HG03135 (cell line): ENCODE data around the gene SYCP2L.
A peak's percentile ranks its signal among the peaks of the same experiment; 100 is the strongest.
"Not testable (repeated sequence)": the region's sequence is repeated elsewhere in the genome, so short reads cannot be mapped to it uniquely, and the experiment has no call there.

Experiments
- ATAC-seq: cut with Tn5 transposase; IDR thresholded peaks from one replicate; pipeline ENCODE4 v1.9.1; 2021; ENCODE audit warnings: mild to moderate bottlenecking, moderate library complexity; ENCODE audit not compliant: unreplicated experiment

SYCP2L gene

GRCh38 chr6:10951675-10952282 lies 64.9 kb downstream of the SYCP2L start:
- no peak for ATAC-seq

GRCh38 chr6:10954590-10955010 lies 67.7 kb downstream of the SYCP2L start:
- ATAC-seq: peak; percentile 85

- no peak for ATAC-seq
Observed at GRCh38 chr6:10956776-10957175, 69.9 kb downstream of the SYCP2L start.

- no peak for ATAC-seq
Observed at GRCh38 chr6:10957414-10957886, 70.6 kb downstream of the SYCP2L start.

- no peak for ATAC-seq
Observed at GRCh38 chr6:10960171-10960570, 73.3 kb downstream of the SYCP2L start.

- ATAC-seq: no peak
Observed at GRCh38 chr6:10961837-10962236, 75.0 kb downstream of the SYCP2L start.

GRCh38 chr6:10962673-10963072 lies 75.8 kb downstream of the SYCP2L start:
- ATAC-seq: no peak

GRCh38 chr6:10963113-10963512 lies 76.3 kb downstream of the SYCP2L start:
- ATAC-seq: no peak

- peak; percentile 75 for ATAC-seq
Observed at GRCh38 chr6:10964684-10965083, 77.8 kb downstream of the SYCP2L start.

- no peak for ATAC-seq
Observed at GRCh38 chr6:10968776-10969175, 81.9 kb downstream of the SYCP2L start.

- no peak for ATAC-seq
Observed at GRCh38 chr6:10970731-10971130, 83.9 kb downstream of the SYCP2L start.

GRCh38 chr6:10972196-10972595 lies 85.3 kb downstream of the SYCP2L start:
- no peak for ATAC-seq

GRCh38 chr6:10976571-10976970 lies 89.7 kb downstream of the SYCP2L start:
- no peak for ATAC-seq

GRCh38 chr6:10977231-10977968 lies 90.5 kb downstream of the SYCP2L start:
- ATAC-seq: no peak

GRCh38 chr6:10979603-10980002 lies 92.8 kb downstream of the SYCP2L start:
- no peak for ATAC-seq

GRCh38 chr6:10981409-10981808 lies 94.6 kb downstream of the SYCP2L start:
- no peak for ATAC-seq

- not testable (repeated sequence) for ATAC-seq
Observed at GRCh38 chr6:10984959-10985358, 98.1 kb downstream of the SYCP2L start.

- no peak for ATAC-seq
Observed at GRCh38 chr6:10989587-10989986, 102.7 kb downstream of the SYCP2L start.

- ATAC-seq: no peak
Observed at GRCh38 chr6:10991115-10991514, 104.3 kb downstream of the SYCP2L start.

- ATAC-seq: no peak
Observed at GRCh38 chr6:10993896-10994295, 107.0 kb downstream of the SYCP2L start.

- ATAC-seq: no peak
Observed at GRCh38 chr6:10995114-10995707, 108.4 kb downstream of the SYCP2L start.

- ATAC-seq: no peak
Observed at GRCh38 chr6:10999994-11000393, 113.1 kb downstream of the SYCP2L start.
